SU-DHL-6 (cell line): Measurements from ENCODE around the gene VDR.

ENCODE experiments used
- CTCF ChIP-seq: fragments of 200-600 bp; sonication (generic); IDR thresholded peaks from one replicate; pipeline ENCODE4 v1.5.1; 2017; ENCODE audit warnings: antibody characterized with exemption, mild to moderate bottlenecking, low read length, moderate library complexity; ENCODE audit not compliant: insufficient read depth, poor library complexity, severe bottlenecking
- EZH2phosphoT487 ChIP-seq: fragments of 200-600 bp; sonication (generic), shearing (Covaris generic); conservative IDR thresholded peaks from 2 replicates; pipeline ENCODE4 v1.6.1; 2018; ENCODE audit warnings: mild to moderate bottlenecking, antibody characterized with exemption, low read length, moderate library complexity, mixed read lengths

GRCh38 chr12:47886510-47887240 lies 18.1 kb downstream of the VDR start:
- no peak for TF ChIP-seq CTCF
- no peak for TF ChIP-seq EZH2phosphoT487
